GM12872 (cell line): ENCODE data around the gene NSF.

ENCODE experiments used
- CTCF ChIP-seq: IDR thresholded peaks from 3 replicates; pipeline ENCODE4 v1.5.1; 2011; ENCODE audit warnings: low read depth, mild to moderate bottlenecking, low read length, moderate library complexity; ENCODE audit not compliant: insufficient read depth

NSF gene

GRCh38 chr17:46736100-46736499, 145.6 kb downstream of the NSF start:
- TF ChIP-seq CTCF = no peak

GRCh38 chr17:46737326-46737725, 146.9 kb downstream of the NSF start:
- no peak for TF ChIP-seq CTCF

GRCh38 chr17:46738544-46738943, 148.1 kb downstream of the NSF start:
- TF ChIP-seq CTCF = no peak

- TF ChIP-seq CTCF = no peak
Observed at GRCh38 chr17:46739982-46740381, 149.5 kb downstream of the NSF start.

GRCh38 chr17:46741122-46741730, 150.8 kb downstream of the NSF start:
- TF ChIP-seq CTCF = no peak

GRCh38 chr17:46742565-46743270, 152.2 kb downstream of the NSF start:
- TF ChIP-seq CTCF = no peak

- TF ChIP-seq CTCF = no peak
Observed at GRCh38 chr17:46744441-46744840, 154.0 kb downstream of the NSF start.
